Dendritic cell treated with granulocyte-macrophage colony-stimulating factor and Interleukin-4, amounts not matched to agents 40 ng/mL and 50 ng/mL, for 4 days (primary cell): ENCODE results near the gene FATE1.

ENCODE experiments used
- H3K27ac Mint-ChIP-seq: one replicate; pipeline ENCODE4 v1.8.0; 2022; ENCODE audit warnings: mild to moderate bottlenecking, mixed read lengths
- H3K27me3 Mint-ChIP-seq: one replicate; pipeline ENCODE4 v1.8.0; 2022; ENCODE audit warnings: mild to moderate bottlenecking, mixed read lengths
- H3K36me3 Mint-ChIP-seq: one replicate; pipeline ENCODE4 v1.8.0; 2022; ENCODE audit warnings: low read depth, mixed read lengths
- H3K4me1 Mint-ChIP-seq: one replicate; pipeline ENCODE4 v1.8.0; 2022; ENCODE audit warnings: low read depth, mixed read lengths
- H3K4me3 Mint-ChIP-seq: one replicate; pipeline ENCODE4 v1.8.0; 2022; ENCODE audit warnings: mild to moderate bottlenecking, moderate library complexity, mixed read lengths
- H3K9me3 Mint-ChIP-seq: one replicate; pipeline ENCODE4 v1.8.0; 2022; ENCODE audit warnings: mixed read lengths
- intact Hi-C: fragments of 100-400 bp; cut with micrococcal nuclease; formaldehyde crosslinking; loops from one replicate; pipeline ENCODE4 v1.15.0; 2022

FATE1 gene

GRCh38 chrX:151771726-151772125 lies 55.9 kb downstream of the FATE1 start:
- Mint-ChIP-seq H3K36me3 (no peaks in the 10 kb centered on the region), H3K4me1 (no peaks in the 10 kb centered on the region), H3K27me3 (no peaks in the 10 kb centered on the region), H3K4me3 (no peak overlapping the region), H3K9me3 (no peaks in the 10 kb centered on the region), H3K27ac (no peak overlapping the region)
- intact Hi-C loops = no loop called here
